Left colon (tissue), 2 donors: ENCODE results near the gene HINT2. TPM values are rescaled to one million over a fixed set of nuclear protein-coding genes. Genes with fewer than 3 reads are reported as not detected.
A peak's percentile ranks its signal among the peaks of the same experiment; 100 is the strongest.

ENCODE experiments used
- ATAC-seq: fragments of 200-7000 bp; cut with Tn5 transposase; one replicate; pipeline ENCODE4 v1.9.1; 2020; ENCODE audit warnings: mild to moderate bottlenecking, moderate library complexity
- DNase-seq, 2 donors: peaks; one replicate each; pipeline ENCODE4 v3.0.0-alpha.2; 2020
- intact Hi-C, 2 donors: fragments of 100-400 bp; cut with DNase I in 1 of 2; cut with micrococcal nuclease in 1 of 2; formaldehyde crosslinking; loops; one replicate each; pipeline versions ENCODE4 v1.11.2 to v1.14.0; 2022; cut with DNase I, micrococcal nuclease
- long read RNA-seq: library from polyadenylated mRNA; unstranded; transcript quantifications from one replicate; pipeline ENCODE4 v2.0.0, GENCODE V29; 2021
- total RNA-seq, 2 donors: library from RNA; stranded (reverse); fragmentation: NEBNext Ultra II Directional; extraction: Animal tissue kit (Norgen Biotek cat#: 25700); gene quantifications; one replicate each; pipeline ENCODE4 v1.2.1, GENCODE V29; 2021
- donor health status: DM: no; HTN: no; CAD: no.
- donor health status: DM: yes; HTN: yes; CAD: no.

HINT2 gene
- 10 to 100 TPM; 56.0 to 59.4 TPM for total RNA-seq
- long read RNA-seq, transcript HINT2-201 (5 exons, 628 nt), result major isoform, 28 of 34 reads
- long read RNA-seq, partial matches to known transcripts, result 0 of 34 reads
- long read RNA-seq, other reads (novel, unspliced or antisense), result 3 of 34 reads

DNA sequence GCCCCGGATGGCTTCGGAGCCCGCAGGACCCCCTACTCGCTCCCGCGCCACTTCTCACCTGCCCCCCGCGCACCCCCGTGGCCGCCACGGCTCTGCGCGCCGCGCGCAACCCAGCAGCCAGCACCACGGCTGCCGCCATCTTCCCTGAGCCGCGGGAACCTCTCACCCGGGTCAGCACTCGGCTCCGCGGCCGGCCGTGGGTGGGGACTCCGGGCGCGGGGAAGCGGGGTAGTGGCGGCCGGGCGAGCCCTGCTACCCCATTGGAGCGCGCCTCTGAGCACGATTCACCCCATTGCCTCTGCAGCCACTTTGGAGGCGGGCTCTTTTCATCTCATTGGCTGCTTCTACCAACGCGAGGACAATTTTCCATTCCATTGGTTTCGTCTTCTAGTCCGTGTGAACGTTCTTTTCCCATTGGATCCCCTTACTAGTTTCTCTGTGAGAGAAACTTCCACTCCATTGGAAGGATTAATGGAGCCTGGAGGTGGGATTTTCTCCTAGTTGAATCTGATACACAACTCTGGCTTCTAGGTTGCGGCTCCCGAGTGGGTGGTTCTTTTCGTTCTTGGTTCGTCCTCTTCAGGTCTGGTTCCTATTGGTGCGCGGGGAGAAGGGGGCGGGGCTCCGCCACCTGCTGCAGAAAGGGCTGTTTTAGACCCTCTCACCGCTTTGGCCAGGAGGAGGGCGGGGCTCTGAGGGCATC is at the start of gene HINT2:
HINT2 (minus strand) TSS at position 202 of the 703 bp plus-strand sequence; CDS start at position 139, 63 bp downstream.
- peak; percentile 99 for DNase-seq
- peak; percentile 85 for ATAC-seq
- intact Hi-C loops, result no loop called here

GRCh38 chr9:35863583-35863982 is 48.7 kb upstream of the HINT2 start:
- intact Hi-C loops, result loop anchor here in 1 of 2 donors (10.0 kb wide), 1 partner anchor 69 kb away; the partner anchor contains the start of gene NPR2
- ATAC-seq, result no peak
- no peak for DNase-seq

- ATAC-seq (no peak), DNase-seq (no peak)
- intact Hi-C loops, result loop anchor here in 1 of 2 donors (10.0 kb wide), 1 partner anchor 68 kb away; the partner anchor contains the start of gene NPR2
Measured at GRCh38 chr9:35862328-35862727, 47.5 kb upstream of the HINT2 start.

GRCh38 chr9:35861161-35861897 is 46.5 kb upstream of the HINT2 start:
- DNase-seq (no peak), ATAC-seq (peak; percentile 19)
- intact Hi-C loops, result loop anchor here in 1 of 2 donors (10.0 kb wide), 1 partner anchor 67 kb away; the partner anchor contains the start of gene NPR2

DNA sequence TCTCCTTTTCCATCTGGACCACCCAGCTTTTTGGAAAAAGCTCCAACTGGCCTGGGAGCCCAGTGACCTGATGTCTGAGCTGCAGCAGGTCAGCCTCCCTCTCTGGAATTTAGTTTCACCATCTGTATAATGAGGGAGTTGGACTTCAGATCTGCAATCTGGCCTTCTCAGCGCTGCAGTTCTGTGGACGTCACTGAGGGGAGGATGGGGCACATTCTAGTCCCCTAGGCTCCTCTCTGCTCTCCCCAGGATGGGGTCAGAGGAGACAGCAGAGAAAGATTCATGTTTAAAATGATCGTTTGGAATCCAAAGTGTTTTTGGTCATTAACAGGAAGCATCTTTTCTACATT is 45.1 kb upstream of the HINT2 start:
- intact Hi-C loops, result loop anchor here in 1 of 2 donors (10.0 kb wide), 1 partner anchor 65 kb away; the partner anchor contains the start of gene NPR2
- no peak for DNase-seq
- ATAC-seq, result no peak

GRCh38 chr9:35859310-35859989 is 44.6 kb upstream of the HINT2 start:
- DNase-seq (no peak), ATAC-seq (peak; percentile 39)
- intact Hi-C loops, result no loop called here

DNA sequence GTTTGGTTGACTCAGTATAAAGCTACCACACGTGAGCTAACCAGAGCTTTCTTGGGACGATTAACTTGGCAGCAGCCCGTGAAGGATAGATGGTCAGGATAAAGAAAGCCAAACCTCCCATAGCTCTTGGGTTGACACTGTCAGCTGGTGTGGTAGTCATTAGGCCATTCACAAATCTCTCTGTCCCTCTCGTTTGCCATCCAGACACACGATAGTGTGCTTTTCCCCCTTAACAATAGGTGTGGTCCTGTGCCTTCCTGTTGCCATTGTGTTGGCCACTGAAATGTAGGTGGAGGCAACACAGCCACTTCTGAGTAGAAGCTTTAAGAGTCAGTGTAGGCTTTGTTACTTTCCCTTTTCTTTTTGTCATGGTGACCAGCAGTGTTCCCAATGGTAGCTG is 43.6 kb upstream of the HINT2 start:
- ATAC-seq (no peak), DNase-seq (no peak)

DNA sequence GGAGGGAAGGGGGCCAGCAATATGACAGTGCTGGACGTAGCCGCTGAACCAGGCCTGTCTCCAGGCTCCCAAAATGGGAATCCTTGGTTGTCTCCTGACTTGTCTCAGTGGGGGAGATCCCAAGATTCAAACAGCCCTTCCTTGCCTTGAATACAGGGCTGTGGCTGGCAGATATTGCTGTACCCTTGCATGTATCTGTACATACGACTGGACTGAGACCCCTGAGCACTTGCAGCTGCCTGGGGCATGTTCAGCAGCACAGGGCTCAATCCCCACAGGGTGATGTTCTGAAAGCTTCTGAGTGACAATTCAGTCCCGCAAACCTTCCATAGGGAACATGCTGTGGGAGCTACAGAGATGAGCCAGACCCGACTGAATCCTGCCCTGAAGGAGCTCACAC is 42.0 kb upstream of the HINT2 start:
- no peak for DNase-seq
- no peak for ATAC-seq
- intact Hi-C loops, result no loop called here

More for the DNA sequence above, 43.6 kb upstream of the HINT2 start:
- intact Hi-C loops, result no loop called here

DNA sequence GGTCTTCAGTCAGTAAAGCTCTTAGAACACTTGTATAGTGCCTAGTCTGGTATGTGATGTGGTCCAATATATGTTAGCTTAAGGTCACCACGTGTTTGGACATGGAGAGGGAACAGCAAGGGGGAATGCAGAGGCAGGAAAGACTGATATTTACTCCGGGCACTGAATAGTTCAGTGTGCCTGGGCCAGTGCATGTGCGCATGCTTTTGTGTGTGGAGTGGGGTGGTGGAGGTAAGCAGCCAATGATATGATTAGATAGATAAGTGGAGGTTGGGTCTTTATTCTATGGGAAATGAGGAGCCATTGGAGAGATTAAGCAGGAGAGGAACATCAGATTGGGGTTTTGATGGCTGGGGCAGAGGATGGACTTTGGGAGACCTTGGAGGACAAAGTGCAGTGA is 41.4 kb upstream of the HINT2 start:
- no peak for DNase-seq
- ATAC-seq, result no peak
- intact Hi-C loops, result no loop called here

GRCh38 chr9:35854091-35854762 is 39.4 kb upstream of the HINT2 start:
- ATAC-seq (no peak), DNase-seq (no peak)
- intact Hi-C loops, result no loop called here

GRCh38 chr9:35852876-35853865 is 38.3 kb upstream of the HINT2 start:
- ATAC-seq (no peak), DNase-seq (no peak)
- intact Hi-C loops, result no loop called here

- DNase-seq (no peak), ATAC-seq (no peak)
- intact Hi-C loops, result no loop called here
Measured at GRCh38 chr9:35852267-35852815, 37.5 kb upstream of the HINT2 start.

DNA sequence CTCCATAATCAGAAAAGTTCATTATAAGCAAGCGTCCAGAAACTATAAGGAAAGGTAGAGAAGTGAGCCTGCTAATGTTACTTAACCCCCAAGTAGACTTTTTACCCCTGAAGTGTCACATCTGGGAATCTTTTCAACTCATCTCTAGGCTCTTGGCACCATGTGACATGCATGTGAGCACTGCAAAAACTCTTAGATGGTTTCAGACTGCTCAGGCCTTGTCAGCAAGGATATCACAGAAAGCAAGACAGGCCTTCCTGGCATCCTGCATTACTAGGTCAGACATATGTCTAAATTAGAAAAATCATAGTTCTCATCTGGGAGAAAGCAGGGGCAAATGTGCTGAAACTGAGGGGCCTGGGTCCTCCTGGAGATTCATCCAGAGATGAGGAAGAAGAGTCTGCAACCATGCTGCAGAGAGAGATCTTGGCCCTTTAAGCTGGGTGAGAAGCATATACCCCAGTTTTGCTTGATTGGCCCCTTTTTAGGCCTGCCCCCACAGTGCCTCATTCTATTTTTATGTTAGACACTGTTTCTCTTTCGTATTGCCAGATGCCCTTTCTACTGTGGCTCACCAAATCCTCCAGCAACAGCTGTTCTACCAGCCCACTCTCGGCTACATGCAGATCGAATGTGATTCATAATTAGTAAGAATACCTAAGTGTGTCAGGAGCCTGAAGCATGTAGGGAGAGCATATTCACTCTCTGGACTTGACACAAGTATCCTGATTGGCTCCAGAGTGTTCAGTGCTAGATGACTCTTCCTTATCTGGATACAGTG is 33.1 kb upstream of the HINT2 start:
- ATAC-seq, result peak; percentile 6

DNA sequence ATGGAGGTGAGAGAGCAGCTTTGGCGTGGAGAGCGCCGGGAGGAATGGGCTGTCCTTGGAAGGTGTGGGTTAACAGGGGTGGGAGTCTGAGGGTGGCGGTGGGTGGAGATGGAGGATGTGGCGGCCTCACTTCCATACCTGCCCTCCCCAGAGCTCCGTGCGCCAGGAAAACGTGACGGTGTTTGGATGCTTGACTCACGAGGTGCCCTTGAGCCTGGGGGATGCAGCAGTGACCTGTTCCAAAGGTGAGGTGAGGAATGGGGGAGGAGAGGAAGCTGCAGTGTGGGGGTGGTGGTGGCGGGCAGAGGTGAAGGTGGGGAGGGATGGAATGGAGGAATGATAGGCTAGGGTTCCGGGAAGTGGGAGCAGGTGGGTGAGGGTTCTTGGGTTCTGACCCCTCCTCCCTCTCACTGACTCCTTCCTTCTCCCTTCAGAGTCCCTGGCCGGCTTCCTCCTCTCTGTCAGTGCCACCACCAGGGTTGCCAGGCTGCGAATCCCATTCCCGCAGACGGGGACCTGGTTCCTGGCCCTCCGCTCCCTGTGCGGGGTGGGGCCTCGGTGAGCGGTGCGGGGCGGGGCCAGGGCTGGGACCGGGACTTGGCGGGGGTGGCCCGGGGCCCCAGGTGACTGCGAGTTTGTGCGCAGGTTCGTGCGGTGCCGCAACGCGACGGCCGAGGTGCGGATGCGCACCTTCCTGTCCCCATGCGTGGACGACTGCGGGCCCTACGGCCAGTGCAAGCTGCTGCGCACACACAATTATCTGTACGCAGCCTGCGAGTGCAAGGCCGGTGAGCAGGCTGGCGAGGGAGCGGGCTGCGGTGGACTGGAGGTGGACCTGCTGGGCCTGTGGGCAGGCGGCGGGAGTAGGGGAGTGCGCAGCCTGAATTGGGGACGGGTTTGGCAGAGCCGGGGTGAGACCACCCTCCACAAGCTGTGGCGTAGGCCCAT is 31.3 kb upstream of the HINT2 start:
- ATAC-seq (no peak), DNase-seq (no peak)
- intact Hi-C loops, result no loop called here

More for the DNA sequence above, 33.1 kb upstream of the HINT2 start:
- DNase-seq, result no peak
- intact Hi-C loops, result no loop called here

- intact Hi-C loops, result no loop called here
- DNase-seq (peak; percentile 49 to 67), ATAC-seq (peak; percentile 93)
Measured at GRCh38 chr9:35844628-35845270, 29.9 kb upstream of the HINT2 start.
